ENCODE results near the gene ENO4. TPM values are rescaled to one million over a fixed set of nuclear protein-coding genes. Genes with fewer than 3 reads are reported as not detected.

Gene ENO4
- total and polyA plus RNA-seq, 9 donors, result 0.30 to 2.8 (median 0.72) TPM

DNA sequence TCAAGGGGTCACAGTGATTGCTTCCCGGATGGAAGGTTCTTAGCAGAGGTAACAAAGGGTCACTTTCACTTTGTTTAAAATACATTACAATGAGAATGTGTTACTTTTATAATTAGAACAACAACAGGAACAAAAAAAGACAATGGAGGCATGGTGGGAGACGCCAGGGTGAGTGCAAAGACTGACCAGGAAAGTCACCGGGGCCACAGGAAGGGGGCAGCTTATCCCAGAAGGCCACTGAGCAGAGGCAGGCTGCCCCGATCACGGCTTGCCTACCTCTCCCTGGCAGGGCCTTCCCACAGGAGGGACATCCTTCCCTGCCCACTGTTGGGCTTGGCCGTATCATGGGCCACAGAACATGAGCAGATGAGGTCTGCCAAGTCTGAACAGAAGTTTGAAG lies 46.8 kb upstream of the ENO4 start:
- intact Hi-C loops (cut with DNase I), result no loop called here
- no peaks in the 10 kb centered on the region for H3K27me3 ChIP-seq
- TF ChIP-seq, protein P1, sequence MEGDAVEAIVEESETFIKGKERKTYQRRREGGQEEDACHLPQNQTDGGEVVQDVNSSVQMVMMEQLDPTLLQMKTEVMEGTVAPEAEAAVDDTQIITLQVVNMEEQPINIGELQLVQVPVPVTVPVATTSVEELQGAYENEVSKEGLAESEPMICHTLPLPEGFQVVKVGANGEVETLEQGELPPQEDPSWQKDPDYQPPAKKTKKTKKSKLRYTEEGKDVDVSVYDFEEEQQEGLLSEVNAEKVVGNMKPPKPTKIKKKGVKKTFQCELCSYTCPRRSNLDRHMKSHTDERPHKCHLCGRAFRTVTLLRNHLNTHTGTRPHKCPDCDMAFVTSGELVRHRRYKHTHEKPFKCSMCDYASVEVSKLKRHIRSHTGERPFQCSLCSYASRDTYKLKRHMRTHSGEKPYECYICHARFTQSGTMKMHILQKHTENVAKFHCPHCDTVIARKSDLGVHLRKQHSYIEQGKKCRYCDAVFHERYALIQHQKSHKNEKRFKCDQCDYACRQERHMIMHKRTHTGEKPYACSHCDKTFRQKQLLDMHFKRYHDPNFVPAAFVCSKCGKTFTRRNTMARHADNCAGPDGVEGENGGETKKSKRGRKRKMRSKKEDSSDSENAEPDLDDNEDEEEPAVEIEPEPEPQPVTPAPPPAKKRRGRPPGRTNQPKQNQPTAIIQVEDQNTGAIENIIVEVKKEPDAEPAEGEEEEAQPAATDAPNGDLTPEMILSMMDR (IDR thresholded peaks at IDR 0.05), result no peak
- TF ChIP-seq EP300 (IDR thresholded peaks at IDR 0.05), result no peak
- no peaks in the 10 kb centered on the region for H3K36me3 ChIP-seq
- H3K9me3 ChIP-seq, result no peaks in the 10 kb centered on the region
- no peaks in the 10 kb centered on the region for H3K4me1 ChIP-seq (ENCODE audit: insufficient read depth)
- WGBS, 3 donors, result 82 to 85% (median 84%) methylated on average over 6 of the region's 6 CpGs
- no peak overlapping the region for H3K27ac ChIP-seq
- H3K4me3 ChIP-seq, result no peak overlapping the region
- DNase-seq, result no peak

- no peak for DNase-seq
- Histone ChIP-seq H3K36me3 (no peaks in the 10 kb centered on the region), H3K27ac (no peak overlapping the region), H3K27me3 (no peaks in the 10 kb centered on the region), H3K9me3 (no peaks in the 10 kb centered on the region), H3K4me3 (no peak overlapping the region), H3K4me1 (ENCODE audit: insufficient read depth) (no peaks in the 10 kb centered on the region)
- TF ChIP-seq, protein P1 (IDR thresholded peaks at IDR 0.05), result no peak
- TF ChIP-seq POLR2A (IDR thresholded peaks at IDR 0.05) (no peak), EP300 (IDR thresholded peaks at IDR 0.05) (no peak)
- intact Hi-C loops (cut with DNase I), result no loop called here
- WGBS, 3 donors, result 85 to 88% (median 86%) methylated on average over 19 of the region's 19 CpGs
Observed at GRCh38 chr10:116802876-116803275, 46.4 kb upstream of the ENO4 start.

- WGBS, 3 donors, result 59 to 64% (median 61%) methylated on average over 22 of the region's 22 CpGs
- no peaks in the 10 kb centered on the region for H3K36me3 ChIP-seq
- H3K9me3 ChIP-seq, result no peaks in the 10 kb centered on the region
- no peak overlapping the region for H3K4me3 ChIP-seq
- intact Hi-C loops (cut with DNase I), result no loop called here
- H3K4me1 ChIP-seq (ENCODE audit: insufficient read depth), result no peaks in the 10 kb centered on the region
- no peaks in the 10 kb centered on the region for H3K27me3 ChIP-seq
- DNase-seq, result no peak
- H3K27ac ChIP-seq, result no peak overlapping the region
- TF ChIP-seq POLR2A (IDR thresholded peaks at IDR 0.05), result no peak
- TF ChIP-seq, protein P1 (IDR thresholded peaks at IDR 0.05), result no peak
- no peak for TF ChIP-seq EP300 (IDR thresholded peaks at IDR 0.05)
Observed at GRCh38 chr10:116803451-116804249, 45.6 kb upstream of the ENO4 start.

- Histone ChIP-seq H3K4me1 (ENCODE audit: insufficient read depth) (no peaks in the 10 kb centered on the region), H3K27me3 (no peaks in the 10 kb centered on the region), H3K27ac (no peak overlapping the region), H3K4me3 (no peak overlapping the region), H3K36me3 (no peaks in the 10 kb centered on the region), H3K9me3 (no peaks in the 10 kb centered on the region)
- DNase-seq, result no peak
- intact Hi-C loops (cut with DNase I), result no loop called here
- TF ChIP-seq, protein P1 (IDR thresholded peaks at IDR 0.05), result no peak
- TF ChIP-seq EP300 (IDR thresholded peaks at IDR 0.05) (no peak), POLR2A (IDR thresholded peaks at IDR 0.05) (no peak)
- 75 to 89% (median 82%) methylated on average over 13 of the region's 13 CpGs for WGBS, 3 donors
Observed at GRCh38 chr10:116808706-116809105, 40.6 kb upstream of the ENO4 start.

Measured in ovary (tissue), 9 donors.